Ectodermal cell (in vitro differentiated cells): ENCODE results near the gene RXRA.

Experiments
- H3K27ac ChIP-seq: 2 replicates; pipeline ENCODE4 v1.7.0; 2013; ENCODE audit warnings: mild to moderate bottlenecking, low read depth, low read length; ENCODE audit not compliant: insufficient read depth, poor library complexity, severe bottlenecking
- H3K27me3 ChIP-seq: 2 replicates; pipeline ENCODE4 v1.7.0; 2013; ENCODE audit warnings: mild to moderate bottlenecking, low read length; ENCODE audit not compliant: insufficient read depth, control insufficient read depth, poor library complexity, severe bottlenecking
- H3K36me3 ChIP-seq: one replicate; pipeline ENCODE4 v1.7.0; 2013; ENCODE audit warnings: low read length; ENCODE audit not compliant: control insufficient read depth, insufficient read depth
- H3K4me1 ChIP-seq: one replicate; pipeline ENCODE4 v1.7.0; 2013; ENCODE audit warnings: low read length; ENCODE audit not compliant: control insufficient read depth, insufficient read depth
- H3K4me3 ChIP-seq: 2 replicates; pipeline ENCODE4 v1.7.0; 2013; ENCODE audit warnings: low read depth, low read length, control low read depth; ENCODE audit not compliant: insufficient read depth
- H3K9me3 ChIP-seq: 2 replicates; pipeline ENCODE4 v1.7.0; 2013; ENCODE audit warnings: mild to moderate bottlenecking, low read length, moderate library complexity; ENCODE audit not compliant: control insufficient read depth
- WGBS, 2 experiments: methylation state at CpG; one replicate each; pipeline ENCODE4 v1.1.7; 2013; ENCODE audit warnings: missing lambda C conversion rate in 2 of 2; 5-methylcytosine and 5-hydroxymethylcytosine counted together

The RXRA gene

DNA sequence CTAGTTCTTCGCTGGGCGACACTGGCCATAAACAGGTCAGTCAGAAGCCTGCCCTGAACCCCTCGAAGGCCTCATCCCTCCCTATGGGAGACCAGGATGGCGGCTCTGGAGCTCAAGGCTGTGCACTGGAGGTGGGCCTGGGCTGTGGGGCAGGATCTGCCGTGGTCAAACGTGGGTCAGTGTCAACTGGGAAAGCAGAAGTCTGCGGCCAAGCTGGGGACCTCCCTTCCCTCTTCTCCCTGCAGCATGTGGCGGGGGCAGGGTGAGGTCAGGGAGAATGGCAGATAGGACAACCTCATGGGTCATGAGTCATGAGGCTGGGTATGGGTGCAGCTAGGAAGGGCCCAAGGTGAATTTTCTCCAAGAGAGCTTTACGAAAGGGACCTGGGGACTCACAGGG, 132.9 kb downstream of the RXRA start:
- 92 to 93% methylated on average over 9 of the region's 9 CpGs for WGBS, 2 experiments
- Histone ChIP-seq H3K9me3 (no peaks in the 10 kb centered on the region), H3K27ac (no peak overlapping the region), H3K27me3 (no peaks in the 10 kb centered on the region), H3K4me3 (no peak overlapping the region), H3K4me1 (peaks cover 20% of the 10 kb centered on the region), H3K36me3 (no peaks in the 10 kb centered on the region)

DNA sequence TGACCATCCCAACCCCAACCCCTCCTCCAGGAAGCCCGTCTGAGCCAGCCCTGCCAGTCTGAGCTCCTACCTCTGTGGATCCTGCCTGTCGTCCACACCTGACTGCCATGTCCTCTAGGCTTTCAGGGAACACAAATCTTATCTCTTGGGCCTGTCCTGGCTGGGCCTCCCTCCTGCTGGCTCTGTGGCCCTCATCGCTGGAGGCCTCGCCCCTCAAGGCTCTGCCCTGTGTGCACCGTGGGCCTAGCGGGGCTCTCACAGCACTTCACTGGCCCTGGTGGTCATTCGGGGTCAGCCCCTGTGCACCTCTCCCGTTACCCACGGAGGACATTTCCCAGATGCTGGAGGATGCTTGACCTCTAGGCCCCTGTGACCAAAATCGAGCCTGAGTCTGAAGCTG, 133.3 kb downstream of the RXRA start:
- H3K27ac ChIP-seq, result no peak overlapping the region
- H3K4me1 ChIP-seq, result peaks cover 16% of the 10 kb centered on the region
- 93 to 94% methylated on average over 10 of the region's 10 CpGs for WGBS, 2 experiments
- no peak overlapping the region for H3K4me3 ChIP-seq
- H3K9me3 ChIP-seq, result no peaks in the 10 kb centered on the region
- no peaks in the 10 kb centered on the region for H3K27me3 ChIP-seq
- H3K36me3 ChIP-seq, result no peaks in the 10 kb centered on the region

DNA sequence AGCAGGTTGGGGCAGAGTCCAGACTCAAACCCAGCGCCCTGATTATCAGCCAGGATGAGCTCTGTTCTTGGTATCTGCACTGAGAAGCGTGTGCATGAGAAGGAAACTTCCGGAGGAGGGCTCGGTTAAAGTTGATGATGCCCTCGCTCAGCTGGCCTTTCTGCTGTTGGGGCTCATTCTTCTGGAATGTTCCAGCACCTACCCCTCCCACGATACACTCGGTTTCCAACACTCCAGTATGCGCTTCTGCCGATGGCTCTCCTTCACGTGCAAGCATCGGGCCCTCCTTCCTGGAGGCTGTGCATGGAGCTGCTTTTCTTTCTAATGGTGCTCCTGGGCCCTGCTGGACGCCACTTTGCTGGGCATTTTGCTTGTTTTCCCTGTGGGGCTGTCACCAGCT, 134.0 kb downstream of the RXRA start:
- H3K27ac ChIP-seq, result no peak overlapping the region
- H3K4me1 ChIP-seq, result peaks cover 10% of the 10 kb centered on the region
- H3K36me3 ChIP-seq, result no peaks in the 10 kb centered on the region
- no peak overlapping the region for H3K4me3 ChIP-seq
- no peaks in the 10 kb centered on the region for H3K27me3 ChIP-seq
- WGBS, 2 experiments, result 93 to 95% methylated on average over 12 of the region's 12 CpGs
- no peaks in the 10 kb centered on the region for H3K9me3 ChIP-seq

DNA sequence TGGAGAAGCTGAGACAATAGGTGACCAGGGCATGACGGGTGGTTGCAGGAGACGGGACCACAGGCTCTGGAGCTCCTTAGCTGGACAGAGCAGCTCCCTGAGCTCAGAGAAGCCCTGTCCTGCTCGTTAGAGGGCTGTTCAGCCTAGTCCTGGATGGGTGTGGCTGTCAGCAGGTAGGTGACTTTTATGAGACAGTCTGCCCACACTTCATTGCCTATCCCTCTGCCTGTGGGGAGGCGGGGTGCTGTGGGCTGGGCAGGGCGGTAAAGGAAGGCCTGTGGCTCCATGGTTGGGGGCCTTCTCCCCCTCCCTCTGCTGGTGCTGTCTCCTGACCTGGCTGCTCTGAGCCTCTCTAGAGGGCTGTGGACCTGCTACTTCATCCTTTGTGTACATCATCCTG, 134.6 kb downstream of the RXRA start:
- H3K4me3 ChIP-seq, result no peak overlapping the region
- no peaks in the 10 kb centered on the region for H3K27me3 ChIP-seq
- H3K4me1 ChIP-seq, result peaks cover 10% of the 10 kb centered on the region
- no peaks in the 10 kb centered on the region for H3K9me3 ChIP-seq
- no peak overlapping the region for H3K27ac ChIP-seq
- H3K36me3 ChIP-seq, result no peaks in the 10 kb centered on the region
- WGBS, 2 experiments, result 88 to 90% methylated on average over 5 of the region's 5 CpGs

DNA sequence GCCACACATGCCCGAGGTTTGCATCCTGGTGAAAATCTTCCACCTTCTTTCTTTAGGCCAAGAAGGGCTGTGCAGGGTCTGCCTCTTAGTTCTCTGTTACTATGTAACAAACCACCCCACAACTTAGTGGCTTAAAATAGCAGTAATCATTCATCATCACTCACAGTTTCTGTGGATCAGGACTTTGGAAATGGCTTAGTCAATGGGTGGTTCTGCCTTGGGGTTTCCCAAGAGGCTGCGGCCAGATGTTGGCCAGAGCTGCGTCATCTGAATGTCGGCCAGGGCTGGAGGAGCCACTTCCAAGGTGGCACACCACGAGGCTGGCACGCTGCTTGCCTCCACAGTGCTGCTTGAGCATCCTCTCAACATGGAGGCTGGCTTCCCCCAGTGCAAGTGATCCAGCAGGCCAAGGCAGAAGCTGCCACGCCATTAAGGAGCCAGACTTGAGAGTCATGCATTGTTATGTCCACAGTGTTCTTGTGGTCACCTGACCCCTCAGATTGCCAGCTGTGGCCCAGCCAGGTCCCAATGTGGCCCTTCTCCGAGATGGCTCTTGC, 135.2 kb downstream of the RXRA start:
- Histone ChIP-seq H3K9me3 (no peaks in the 10 kb centered on the region), H3K4me3 (no peak overlapping the region), H3K4me1 (peaks cover 10% of the 10 kb centered on the region), H3K27me3 (no peaks in the 10 kb centered on the region), H3K36me3 (no peaks in the 10 kb centered on the region), H3K27ac (no peak overlapping the region)
- WGBS, 2 experiments, result 88 to 90% methylated on average over 8 of the region's 8 CpGs

DNA sequence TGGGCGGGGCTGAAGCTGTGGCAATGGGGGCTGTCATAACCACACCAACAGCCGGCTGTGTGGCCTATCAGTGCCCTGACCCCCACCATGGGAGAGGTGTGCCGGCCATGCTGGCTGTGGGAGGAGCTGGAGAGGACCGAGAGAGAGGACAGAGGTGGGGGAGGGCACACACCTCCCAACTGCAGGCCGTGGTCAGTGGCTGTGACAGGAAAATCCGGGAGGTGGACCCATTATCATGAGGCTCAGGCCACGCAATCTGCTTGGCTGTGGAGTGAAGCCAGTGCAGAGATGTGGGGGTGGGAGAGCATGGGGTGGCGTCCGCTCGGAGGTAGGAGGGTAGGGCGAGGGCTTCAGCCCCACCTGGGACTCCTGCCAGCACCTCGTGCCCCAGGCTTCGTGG, 136.1 kb downstream of the RXRA start:
- 89 to 91% methylated on average over 13 of the region's 13 CpGs for whole genome bisulfite sequencing, 2 experiments
- Histone ChIP-seq H3K9me3 (no peaks in the 10 kb centered on the region), H3K4me3 (no peak overlapping the region), H3K36me3 (no peaks in the 10 kb centered on the region), H3K4me1 (peaks cover 10% of the 10 kb centered on the region), H3K27ac (no peak overlapping the region), H3K27me3 (no peaks in the 10 kb centered on the region)

DNA sequence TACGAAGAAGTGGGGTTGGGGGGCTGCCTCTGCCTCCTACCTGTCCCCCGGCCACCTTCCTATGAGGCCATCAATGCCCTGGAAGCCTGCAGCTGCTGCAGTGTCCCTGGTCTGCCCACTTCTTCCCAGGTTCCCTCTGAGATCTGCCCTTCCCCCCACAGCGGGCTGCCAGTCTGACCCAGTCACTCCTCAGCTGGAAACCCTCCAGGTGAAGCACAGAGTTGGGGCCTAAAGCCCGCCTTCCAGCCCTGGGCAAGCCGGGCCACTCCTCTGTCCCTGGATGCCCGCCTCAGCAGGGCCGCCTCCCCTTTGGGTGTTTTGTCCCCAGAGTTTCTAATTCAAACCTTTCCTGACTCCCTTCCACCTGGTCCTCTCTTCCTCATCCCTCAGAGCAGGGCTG, 137.0 kb downstream of the RXRA start:
- no peaks in the 10 kb centered on the region for H3K36me3 ChIP-seq
- H3K9me3 ChIP-seq, result no peaks in the 10 kb centered on the region
- H3K4me1 ChIP-seq, result peaks cover 10% of the 10 kb centered on the region
- WGBS, 2 experiments, result 82 to 87% methylated on average over 7 of the region's 7 CpGs
- no peak overlapping the region for H3K27ac ChIP-seq
- H3K4me3 ChIP-seq, result no peak overlapping the region
- H3K27me3 ChIP-seq, result no peaks in the 10 kb centered on the region

DNA sequence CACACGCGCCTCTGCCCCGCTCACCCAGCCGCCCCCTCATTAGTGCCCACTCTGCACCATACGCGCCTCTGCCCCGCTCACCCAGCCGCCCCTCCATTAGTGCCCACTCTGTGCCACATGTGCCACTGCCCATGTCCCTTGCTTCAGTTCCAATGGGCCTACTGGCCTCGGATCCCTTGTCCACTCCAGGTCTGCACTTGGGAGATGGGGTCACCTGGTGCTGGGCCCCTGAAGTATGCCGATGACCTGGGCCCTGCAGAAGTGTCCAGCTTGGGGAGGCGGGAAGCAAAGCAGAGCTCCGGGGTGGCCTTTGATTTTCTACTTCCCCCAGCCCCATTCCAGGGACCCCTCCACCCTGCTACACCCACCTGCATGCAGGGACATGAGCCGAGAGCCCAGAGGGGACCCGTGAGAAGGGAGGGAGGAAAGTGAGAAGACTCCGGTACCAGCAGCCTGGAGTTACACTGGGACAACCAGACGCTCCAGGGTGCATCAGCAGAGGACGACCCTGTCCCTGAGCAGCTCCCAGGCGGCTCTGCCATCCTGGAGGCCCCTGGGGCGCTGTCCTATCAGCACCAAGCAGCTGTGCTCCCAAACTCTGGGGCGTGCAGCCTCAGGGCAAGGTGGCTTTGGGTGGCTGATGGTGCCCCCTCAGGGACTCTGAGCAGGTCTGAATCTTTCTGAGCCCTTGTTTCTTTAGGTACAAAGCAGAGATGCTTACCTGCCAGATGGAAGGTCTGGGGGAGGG, 140.8 kb downstream of the RXRA start:
- Histone ChIP-seq H3K4me1 (peaks cover 10% of the 10 kb centered on the region), H3K36me3 (no peaks in the 10 kb centered on the region), H3K9me3 (no peaks in the 10 kb centered on the region), H3K4me3 (no peak overlapping the region), H3K27ac (no peak overlapping the region), H3K27me3 (no peaks in the 10 kb centered on the region)
- WGBS, 2 experiments, result 77 to 79% methylated on average over 20 of the region's 20 CpGs

DNA sequence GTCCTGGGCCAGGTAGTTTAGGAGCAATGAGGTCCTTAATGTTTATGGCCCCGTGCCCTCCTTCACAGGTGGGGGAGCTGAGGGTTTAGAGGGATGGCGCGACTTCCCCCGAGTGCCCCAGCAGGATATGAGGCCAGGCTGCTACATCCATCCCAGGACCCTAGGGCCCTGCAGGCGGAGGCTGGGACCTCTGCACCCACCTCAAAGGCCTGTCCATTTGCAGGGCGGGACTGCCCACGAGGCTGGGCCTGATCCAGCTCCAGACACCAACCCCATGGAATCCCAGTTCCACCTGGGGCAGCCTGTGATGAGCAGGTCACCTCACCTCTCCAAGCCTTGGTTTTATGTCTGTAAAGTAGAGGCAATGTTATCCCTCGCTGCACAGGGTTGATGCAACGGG, 142.1 kb downstream of the RXRA start:
- no peak overlapping the region for H3K4me3 ChIP-seq
- H3K36me3 ChIP-seq, result no peaks in the 10 kb centered on the region
- whole genome bisulfite sequencing, 2 experiments, result 85 to 89% methylated on average over 9 of the region's 9 CpGs
- peaks cover 3% of the 10 kb centered on the region for H3K4me1 ChIP-seq
- no peaks in the 10 kb centered on the region for H3K27me3 ChIP-seq
- H3K27ac ChIP-seq, result no peak overlapping the region
- no peaks in the 10 kb centered on the region for H3K9me3 ChIP-seq

DNA sequence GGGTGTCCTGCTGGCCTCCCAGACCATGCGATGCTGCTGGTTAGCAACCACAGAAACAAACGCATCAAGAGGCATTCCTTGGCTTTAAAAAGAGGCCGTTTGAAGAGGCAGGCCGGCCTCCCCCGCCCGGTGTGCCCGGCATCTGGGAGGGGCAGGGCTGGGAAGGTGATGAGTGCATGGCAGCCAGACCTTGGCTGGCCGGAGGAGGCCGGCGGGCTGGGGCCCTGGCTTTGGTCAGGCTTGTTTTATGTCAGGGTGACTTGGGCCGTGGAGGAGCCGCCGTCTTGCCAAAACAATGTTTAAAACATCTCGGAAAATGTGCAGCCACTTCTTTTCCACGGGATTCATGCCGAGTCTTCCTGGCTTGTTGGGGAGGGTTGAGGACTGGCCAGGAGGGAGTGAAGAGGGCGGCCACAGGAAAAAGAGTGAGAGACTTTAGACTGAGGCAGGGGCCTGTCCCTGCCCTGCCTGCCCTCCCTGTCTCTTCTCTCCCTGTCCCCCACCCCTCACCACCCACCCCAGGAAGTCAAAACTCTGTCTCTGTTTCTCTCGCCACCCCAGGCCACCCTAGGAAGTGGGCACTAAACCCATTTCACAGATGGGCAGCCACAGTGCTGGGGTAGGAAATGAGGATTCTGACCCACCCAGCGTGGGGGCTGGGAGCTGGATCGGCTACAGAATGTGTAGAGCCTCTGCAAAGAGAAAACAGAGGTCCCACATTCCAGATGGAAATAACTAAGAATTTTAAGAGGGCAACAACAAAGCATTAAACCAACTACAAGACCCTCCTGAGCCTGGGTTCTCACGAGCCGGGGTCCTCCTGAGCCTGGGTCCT, 143.0 kb downstream of the RXRA start:
- 85 to 88% methylated on average over 22 of the region's 22 CpGs for WGBS, 2 experiments
- Histone ChIP-seq H3K4me3 (no peak overlapping the region), H3K9me3 (no peaks in the 10 kb centered on the region), H3K27ac (no peak overlapping the region), H3K36me3 (no peaks in the 10 kb centered on the region), H3K4me1 (no peaks in the 10 kb centered on the region), H3K27me3 (no peaks in the 10 kb centered on the region)
